GM18907 (cell line): ENCODE results near the gene ZNF12.
"Not testable (repeated sequence)": the region's sequence is repeated elsewhere in the genome, so short reads cannot be mapped to it uniquely, and the experiment has no call there.

ENCODE experiments used
- ATAC-seq: cut with Tn5 transposase; IDR thresholded peaks from one replicate; pipeline ENCODE4 v1.9.1; 2021; ENCODE audit warnings: mild to moderate bottlenecking, moderate library complexity; ENCODE audit not compliant: unreplicated experiment

Gene ZNF12

GRCh38 chr7:6700793-6701192 lies 6.0 kb downstream of the ZNF12 start:
- ATAC-seq, result no peak

GRCh38 chr7:6691609-6692106 lies 15.1 kb downstream of the ZNF12 start:
- ATAC-seq, result no peak

GRCh38 chr7:6691103-6691502 lies 15.6 kb downstream of the ZNF12 start:
- ATAC-seq, result no peak

- no peak for ATAC-seq
Measured at GRCh38 chr7:6680146-6680545, 26.6 kb downstream of the ZNF12 start.

- ATAC-seq, result no peak
Measured at GRCh38 chr7:6675807-6676405, 30.8 kb downstream of the ZNF12 start.

GRCh38 chr7:6670851-6671250 lies 35.9 kb downstream of the ZNF12 start:
- not testable (repeated sequence) for ATAC-seq

- ATAC-seq, result no peak
Measured at GRCh38 chr7:6658618-6659345, 48.0 kb downstream of the ZNF12 start.

GRCh38 chr7:6656413-6656812 lies 50.3 kb downstream of the ZNF12 start:
- ATAC-seq, result no peak

GRCh38 chr7:6655636-6656385 lies 50.9 kb downstream of the ZNF12 start:
- ATAC-seq, result no peak

GRCh38 chr7:6654842-6655610 lies 51.7 kb downstream of the ZNF12 start:
- no peak for ATAC-seq

- no peak for ATAC-seq
Measured at GRCh38 chr7:6654113-6654841, 52.5 kb downstream of the ZNF12 start.

- ATAC-seq, result no peak
Measured at GRCh38 chr7:6653071-6654003, 53.4 kb downstream of the ZNF12 start.

GRCh38 chr7:6652446-6653011 lies 54.2 kb downstream of the ZNF12 start:
- ATAC-seq, result no peak

GRCh38 chr7:6651851-6652445 lies 54.8 kb downstream of the ZNF12 start:
- ATAC-seq, result no peak

GRCh38 chr7:6650521-6651011 lies 56.2 kb downstream of the ZNF12 start:
- ATAC-seq, result no peak

GRCh38 chr7:6650086-6650485 lies 56.7 kb downstream of the ZNF12 start:
- ATAC-seq, result no peak

GRCh38 chr7:6649241-6649961 lies 57.3 kb downstream of the ZNF12 start:
- ATAC-seq, result no peak

GRCh38 chr7:6648815-6649104 lies 58.0 kb downstream of the ZNF12 start:
- ATAC-seq, result no peak
